Ovary (tissue), 3 donors: ENCODE measurements around the gene ESYT2.

Experiments
- EP300 ChIP-seq: sonication (generic); formaldehyde crosslinking; IDR thresholded peaks from one replicate; pipeline ENCODE4 v1.6.1; 2017; ENCODE audit warnings: antibody characterized with exemption
- POLR2A ChIP-seq: fragments of 450-650 bp; IDR thresholded peaks from one replicate; pipeline ENCODE4 v1.6.1; 2017; ENCODE audit warnings: antibody characterized with exemption, mild to moderate bottlenecking, moderate library complexity
- TF ChIP-seq, protein P1 (sequence below), 3 donors: fragments of 450-650 bp in 2 of 3; fragments of 200-600 bp in 1 of 3; IDR thresholded peaks; one replicate each; pipeline versions ENCODE4 v1.5.1 to v1.8.0; 2016 to 2022; ENCODE audit warnings: antibody characterized with exemption in 3 of 3, mild to moderate bottlenecking in 1 of 3
- donor health status: DM: no; HTN: no; CAD: no.

DNA sequence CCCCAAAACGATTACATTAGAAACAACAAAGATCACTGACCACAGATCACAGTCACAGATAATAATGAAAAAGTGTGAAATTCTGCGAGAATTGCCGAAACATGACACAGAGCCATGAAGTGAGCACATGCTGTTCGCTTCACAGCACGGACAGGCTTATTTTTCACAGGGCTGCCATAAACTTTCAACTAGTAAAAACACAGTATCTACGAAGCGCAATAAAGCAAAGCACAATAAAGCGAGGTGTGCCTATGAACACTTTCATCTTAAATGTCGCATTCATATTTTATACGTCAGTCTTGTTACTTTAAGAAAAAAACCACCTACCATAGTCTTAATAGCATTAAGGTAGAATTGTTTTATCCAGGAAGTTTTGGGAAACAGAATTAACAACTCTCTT, 51.5 kb downstream of the ESYT2 start:
- TF ChIP-seq, protein P1, sequence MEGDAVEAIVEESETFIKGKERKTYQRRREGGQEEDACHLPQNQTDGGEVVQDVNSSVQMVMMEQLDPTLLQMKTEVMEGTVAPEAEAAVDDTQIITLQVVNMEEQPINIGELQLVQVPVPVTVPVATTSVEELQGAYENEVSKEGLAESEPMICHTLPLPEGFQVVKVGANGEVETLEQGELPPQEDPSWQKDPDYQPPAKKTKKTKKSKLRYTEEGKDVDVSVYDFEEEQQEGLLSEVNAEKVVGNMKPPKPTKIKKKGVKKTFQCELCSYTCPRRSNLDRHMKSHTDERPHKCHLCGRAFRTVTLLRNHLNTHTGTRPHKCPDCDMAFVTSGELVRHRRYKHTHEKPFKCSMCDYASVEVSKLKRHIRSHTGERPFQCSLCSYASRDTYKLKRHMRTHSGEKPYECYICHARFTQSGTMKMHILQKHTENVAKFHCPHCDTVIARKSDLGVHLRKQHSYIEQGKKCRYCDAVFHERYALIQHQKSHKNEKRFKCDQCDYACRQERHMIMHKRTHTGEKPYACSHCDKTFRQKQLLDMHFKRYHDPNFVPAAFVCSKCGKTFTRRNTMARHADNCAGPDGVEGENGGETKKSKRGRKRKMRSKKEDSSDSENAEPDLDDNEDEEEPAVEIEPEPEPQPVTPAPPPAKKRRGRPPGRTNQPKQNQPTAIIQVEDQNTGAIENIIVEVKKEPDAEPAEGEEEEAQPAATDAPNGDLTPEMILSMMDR (IDR thresholded peaks at IDR 0.05): no peak
- no peak for TF ChIP-seq POLR2A
- no peak for TF ChIP-seq EP300
